ENCODE measurements around the gene GTF2B.

DNA sequence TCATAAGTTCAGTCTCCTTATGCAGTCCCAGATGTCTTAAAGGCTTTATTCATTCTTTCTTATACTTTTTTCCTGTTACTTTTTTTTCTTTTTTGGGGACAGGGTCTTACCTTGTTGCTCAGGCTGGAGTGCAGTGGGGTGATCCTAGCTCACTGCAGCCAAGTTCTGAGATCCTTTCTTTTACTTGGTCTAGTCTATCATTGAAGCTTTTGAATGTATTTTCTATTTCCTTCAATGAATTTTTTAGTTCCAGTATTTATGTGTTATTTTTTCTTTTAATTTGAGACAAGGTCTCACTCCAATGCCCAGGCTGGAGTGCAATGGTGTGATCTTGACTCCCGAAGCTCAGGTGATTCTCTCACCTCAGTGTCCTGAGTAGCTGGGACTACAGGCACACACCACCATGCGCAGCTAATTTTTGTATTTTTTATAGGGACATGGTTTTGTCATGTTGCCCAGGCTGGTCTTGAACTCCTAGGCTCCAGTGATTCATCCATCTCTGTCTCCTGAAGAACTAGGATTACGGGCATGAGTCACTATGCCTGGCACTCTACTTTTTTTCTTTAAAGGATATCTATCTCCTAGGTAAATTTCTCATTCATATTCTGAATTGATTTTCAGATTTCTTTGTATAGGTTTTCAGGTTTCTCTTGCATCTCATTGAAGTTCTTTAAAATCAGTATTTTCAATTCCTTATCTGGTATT lies 26.1 kb upstream of the GTF2B start:
- no peak for TF ChIP-seq POLR2A (IDR thresholded peaks at IDR 0.05)
- TF ChIP-seq, protein P1, sequence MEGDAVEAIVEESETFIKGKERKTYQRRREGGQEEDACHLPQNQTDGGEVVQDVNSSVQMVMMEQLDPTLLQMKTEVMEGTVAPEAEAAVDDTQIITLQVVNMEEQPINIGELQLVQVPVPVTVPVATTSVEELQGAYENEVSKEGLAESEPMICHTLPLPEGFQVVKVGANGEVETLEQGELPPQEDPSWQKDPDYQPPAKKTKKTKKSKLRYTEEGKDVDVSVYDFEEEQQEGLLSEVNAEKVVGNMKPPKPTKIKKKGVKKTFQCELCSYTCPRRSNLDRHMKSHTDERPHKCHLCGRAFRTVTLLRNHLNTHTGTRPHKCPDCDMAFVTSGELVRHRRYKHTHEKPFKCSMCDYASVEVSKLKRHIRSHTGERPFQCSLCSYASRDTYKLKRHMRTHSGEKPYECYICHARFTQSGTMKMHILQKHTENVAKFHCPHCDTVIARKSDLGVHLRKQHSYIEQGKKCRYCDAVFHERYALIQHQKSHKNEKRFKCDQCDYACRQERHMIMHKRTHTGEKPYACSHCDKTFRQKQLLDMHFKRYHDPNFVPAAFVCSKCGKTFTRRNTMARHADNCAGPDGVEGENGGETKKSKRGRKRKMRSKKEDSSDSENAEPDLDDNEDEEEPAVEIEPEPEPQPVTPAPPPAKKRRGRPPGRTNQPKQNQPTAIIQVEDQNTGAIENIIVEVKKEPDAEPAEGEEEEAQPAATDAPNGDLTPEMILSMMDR (IDR thresholded peaks at IDR 0.05), result no peak

All from right lobe of liver (tissue), 4 donors.